Measurements from ENCODE around the gene DIS3L2.
"Not testable (repeated sequence)": the region's sequence is repeated elsewhere in the genome, so short reads cannot be mapped to it uniquely, and the experiment has no call there.

The DIS3L2 gene

GRCh38 chr2:232117413-232117812, 155.9 kb downstream of the DIS3L2 start:
- DNase-seq (ENCODE audit: low read depth) = no peak

GRCh38 chr2:232120911-232121310, 159.4 kb downstream of the DIS3L2 start:
- DNase-seq (ENCODE audit: low read depth) = no peak

GRCh38 chr2:232124309-232124708, 162.8 kb downstream of the DIS3L2 start:
- no peak for DNase-seq (ENCODE audit: low read depth)

DNA sequence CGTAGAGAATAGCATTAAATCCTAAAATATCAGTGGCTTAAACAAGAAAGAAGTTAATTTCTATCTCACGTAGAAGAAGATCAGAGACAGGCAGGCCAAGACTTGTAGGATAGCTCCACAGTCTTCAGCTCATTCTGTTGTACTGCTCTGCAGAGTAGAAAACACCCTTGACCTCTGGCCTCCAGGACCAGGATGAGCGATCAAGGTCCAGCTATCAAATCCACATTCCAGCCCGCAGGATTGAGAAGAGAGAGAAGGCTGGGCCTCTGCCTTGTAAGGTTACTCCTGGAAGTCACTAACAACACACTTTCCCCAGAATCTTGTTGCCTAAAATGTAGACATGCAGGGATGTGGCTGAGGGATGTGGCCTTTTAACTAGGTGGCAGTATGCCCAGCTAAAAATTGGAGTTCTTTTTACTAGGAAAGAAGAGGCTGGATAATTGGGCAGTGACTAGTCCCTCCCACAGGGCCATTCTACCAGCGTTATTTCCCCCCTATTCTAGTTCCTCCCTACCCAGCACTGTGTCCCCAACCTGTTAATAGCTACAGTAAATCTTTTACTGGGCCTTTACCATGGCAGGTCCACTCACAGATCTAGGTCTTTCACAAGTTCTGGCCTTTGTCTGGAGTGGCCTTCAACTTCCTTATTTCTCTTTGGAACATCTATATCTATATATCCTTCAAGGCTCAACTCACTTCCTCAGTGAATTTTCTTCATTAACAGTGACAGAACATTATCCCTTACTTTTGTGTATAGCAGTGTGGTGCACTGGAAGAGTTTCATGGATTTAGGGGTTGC, 165.0 kb downstream of the DIS3L2 start:
- DNase-seq (ENCODE audit: low read depth) = no peak

DNA sequence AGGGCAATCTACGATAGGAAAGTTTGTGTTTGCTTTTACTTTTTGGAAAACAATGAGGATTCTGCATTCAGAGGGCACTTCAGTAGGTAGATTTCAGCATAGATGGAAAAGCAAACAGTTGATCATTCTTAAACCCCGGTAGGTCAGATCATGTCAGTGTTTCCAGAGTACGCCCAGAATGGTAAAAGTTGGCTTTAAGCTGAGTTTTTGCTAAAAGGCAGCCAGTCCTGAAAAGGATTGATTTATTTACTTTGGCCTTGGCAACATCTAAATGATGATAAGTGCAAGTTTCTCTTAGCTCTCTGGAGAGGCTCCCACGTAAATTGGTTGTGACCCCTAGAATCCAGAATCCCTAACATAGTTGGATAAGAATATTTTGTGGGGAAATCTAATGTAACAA, 168.0 kb downstream of the DIS3L2 start:
- DNase-seq (ENCODE audit: low read depth) = no peak

DNA sequence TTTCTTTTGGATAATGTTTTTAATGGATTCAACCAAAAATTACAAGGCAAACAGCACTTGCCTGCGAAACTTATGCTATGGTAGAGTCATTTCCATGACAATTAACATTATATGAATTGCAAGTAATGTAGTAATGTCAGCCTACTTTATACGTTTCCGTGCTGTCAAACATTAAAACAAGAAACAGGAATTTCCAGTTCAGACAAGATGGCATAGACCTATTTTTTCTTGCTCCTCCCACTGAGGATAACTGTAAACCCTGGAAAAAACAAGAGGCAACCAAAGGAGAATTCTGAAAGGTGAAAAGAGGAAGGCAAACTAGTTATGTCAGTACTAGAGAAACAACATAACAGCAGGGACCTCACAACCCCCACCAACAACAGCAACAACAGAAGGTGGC, 170.7 kb downstream of the DIS3L2 start:
- DNase-seq (ENCODE audit: low read depth) = no peak

DNA sequence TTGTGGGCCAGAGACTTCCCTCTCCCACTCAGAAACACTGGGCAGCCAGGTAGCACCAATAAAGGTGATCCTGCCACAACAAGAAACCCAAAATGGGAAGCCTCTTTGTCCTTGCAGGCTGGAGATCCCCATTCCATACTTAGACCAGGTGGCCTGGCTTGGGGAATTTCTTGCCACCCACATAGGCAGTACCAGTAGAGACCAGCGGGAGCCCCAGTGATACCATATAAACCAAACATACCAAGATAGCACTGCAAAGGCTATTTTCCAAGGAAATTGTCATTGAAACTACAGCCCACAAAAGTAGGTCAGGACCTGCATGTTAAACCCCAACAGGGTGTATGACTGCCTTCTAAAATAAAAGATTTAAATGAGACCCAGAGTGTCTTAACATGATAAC, 171.6 kb downstream of the DIS3L2 start:
- DNase-seq (ENCODE audit: low read depth) = no peak

DNA sequence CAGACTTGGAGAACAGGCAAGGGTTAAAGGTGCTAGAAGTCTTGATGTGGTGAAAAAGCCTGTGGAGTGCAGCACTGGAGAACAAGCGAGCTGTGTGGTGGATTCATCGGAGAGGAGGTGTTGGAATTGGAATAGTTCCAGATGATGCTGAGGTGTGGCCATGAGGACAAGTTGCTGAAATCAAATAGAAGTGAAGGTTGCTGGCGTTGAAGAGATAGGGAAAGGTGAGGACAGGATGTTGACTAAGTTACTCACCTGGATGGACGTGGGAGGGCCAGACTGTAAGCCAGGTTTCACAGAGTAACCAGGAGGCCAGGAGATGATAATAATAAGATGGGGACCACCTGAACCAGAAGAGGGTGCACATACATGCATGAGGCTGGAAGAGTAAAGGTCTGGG, 173.4 kb downstream of the DIS3L2 start:
- no peak for DNase-seq (ENCODE audit: low read depth)

DNA sequence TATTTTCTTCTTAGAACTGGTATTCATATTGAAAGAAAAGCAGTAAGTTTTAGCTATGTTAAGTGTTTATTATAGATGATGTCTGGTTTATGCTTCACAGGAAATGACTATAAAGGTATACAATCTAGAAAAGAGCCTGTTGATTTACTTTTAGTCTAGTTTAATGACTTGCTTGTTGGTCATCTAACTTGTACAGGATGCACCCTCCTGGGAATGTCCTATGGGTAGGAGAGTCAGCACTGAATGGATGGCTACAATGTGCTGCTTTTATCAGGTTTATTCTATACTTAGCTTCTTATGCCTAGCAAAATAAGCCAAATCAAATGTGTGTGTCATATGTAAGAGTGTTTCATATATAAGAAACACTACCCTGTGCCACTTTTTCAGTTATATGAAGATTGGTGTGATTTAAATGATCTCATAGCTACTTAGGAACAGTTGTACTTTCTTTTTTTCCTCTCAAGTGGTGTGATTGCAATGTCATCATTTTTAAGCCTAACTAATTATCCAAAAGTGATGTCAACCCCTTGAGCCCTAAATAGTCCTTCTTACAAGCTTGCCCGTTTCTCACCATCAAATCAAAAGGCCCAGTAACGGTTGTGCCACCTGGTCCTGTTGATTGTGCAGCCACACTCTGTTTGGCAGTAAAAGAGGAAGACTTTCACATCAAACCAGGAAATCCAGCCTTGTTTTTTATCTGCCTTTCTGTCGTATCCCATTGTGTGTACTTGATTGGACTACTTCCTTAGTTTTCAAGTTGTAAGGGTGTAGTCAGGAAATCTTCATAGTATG, 176.0 kb downstream of the DIS3L2 start:
- DNase-seq (ENCODE audit: low read depth) = no peak

DNA sequence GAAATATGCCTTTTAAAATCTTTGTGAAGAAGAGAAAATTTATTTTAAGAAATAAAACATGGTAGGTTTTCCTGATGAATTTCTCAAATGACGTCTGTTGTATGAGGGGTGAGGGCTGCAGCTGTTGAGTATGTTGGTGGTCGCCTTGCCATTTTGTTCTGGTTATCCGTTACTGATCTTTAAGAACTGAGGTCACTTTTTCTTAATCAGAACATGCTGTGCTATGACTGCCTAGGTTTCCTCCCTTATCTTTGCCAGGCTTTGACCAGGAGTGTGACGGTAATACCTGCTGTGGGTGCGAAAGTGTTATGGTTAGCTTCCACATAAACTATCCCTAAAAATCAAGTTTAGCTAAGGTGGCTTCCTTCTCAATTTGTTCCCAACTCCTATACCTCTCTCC, 176.9 kb downstream of the DIS3L2 start:
- DNase-seq (ENCODE audit: low read depth) = no peak

DNA sequence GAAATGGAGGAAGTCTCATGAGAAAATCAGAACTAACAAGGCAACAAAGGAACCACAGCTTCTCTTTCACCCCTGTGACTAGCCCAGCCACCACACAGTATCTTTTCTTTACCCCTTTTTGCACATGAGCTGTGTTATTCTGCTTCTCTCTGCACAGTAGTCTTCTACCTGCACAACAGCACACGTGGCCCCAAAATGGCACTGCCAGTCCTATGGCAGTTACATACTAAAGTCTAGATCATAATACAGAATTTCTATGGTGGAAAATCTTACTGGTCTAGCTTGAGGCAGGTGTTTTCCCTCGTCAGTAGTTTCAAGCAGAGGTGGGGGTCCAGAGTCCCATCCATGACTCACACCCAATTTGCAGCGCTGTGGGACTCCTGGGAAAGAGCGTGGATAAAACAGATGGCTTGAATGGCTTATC, 177.7 kb downstream of the DIS3L2 start:
- no peak for DNase-seq (ENCODE audit: low read depth)

DNA sequence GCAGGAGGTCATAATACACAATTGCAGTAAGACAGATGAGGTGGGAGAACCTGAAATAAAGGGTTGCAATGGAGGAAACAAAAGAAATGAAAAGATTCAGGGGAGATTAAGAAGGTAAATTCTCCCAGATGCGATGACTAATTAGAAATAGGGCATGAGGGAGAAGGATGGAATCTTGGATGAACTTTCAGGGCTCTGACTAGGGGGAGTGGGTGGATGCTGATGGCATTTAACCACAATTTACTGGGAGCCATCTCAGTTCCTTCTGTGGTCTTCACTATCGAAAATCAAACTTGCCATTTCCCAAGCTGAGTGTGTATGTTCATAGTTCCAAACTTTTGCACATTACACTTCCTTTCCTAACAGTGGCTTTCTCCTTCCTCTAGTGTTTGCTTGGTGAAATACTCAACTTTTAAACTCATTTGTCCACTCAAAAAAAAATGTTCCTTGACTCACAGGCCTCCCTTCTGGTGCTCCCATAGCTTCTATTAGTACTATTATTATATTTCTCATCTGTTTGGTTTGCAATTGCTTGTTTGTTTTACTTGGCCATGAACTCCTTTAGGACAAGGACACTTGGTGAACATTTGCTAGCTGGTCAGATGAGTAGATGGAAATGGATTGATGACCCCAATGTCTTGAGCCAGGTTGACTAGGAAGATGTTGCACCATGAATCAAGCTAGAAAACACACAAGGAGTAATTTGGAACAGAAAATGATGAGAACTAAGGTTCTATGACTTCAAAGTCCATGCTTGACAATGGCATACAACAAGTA, 178.5 kb downstream of the DIS3L2 start:
- DNase-seq (ENCODE audit: low read depth) = no peak

DNA sequence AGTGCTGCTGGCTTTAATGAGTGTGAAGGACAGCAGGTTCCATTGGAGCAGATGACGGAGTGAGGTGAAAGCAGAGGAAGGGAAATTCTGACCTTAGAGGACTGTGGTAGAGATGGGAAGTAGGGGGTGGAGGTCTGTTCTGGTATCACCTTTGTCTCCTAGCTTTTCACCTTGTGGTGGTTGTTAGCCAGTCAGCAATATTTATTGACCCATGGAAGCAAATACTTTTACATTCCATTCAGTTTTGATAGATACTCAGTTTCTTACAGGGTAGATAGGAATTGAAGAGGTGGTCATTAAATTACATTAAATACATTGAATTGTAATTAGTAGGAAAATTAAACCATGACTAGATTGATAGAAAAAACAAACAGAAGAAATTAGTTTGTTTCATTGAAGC, 180.1 kb downstream of the DIS3L2 start:
- DNase-seq (ENCODE audit: low read depth) = no peak

DNA sequence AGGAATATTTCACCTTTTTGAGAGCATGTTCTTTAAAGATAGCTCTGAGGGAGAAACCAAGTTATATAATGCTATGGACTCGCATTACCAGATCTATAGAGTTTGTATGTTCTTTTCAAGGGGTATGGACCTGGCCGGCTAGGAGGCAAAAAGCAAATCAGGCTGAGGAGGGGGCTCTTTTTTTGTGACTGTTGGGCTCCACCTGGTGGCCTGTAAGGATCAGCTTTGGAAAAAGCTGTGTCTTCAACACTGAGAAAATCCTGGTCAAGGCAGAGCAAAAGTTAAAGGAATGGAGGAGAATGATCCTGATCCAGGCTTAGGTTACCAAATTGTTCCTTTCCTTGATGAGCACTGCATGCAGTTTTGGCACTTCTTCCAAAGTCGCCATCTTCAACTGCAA, 180.5 kb downstream of the DIS3L2 start:
- no peak for DNase-seq (ENCODE audit: low read depth)

DNA sequence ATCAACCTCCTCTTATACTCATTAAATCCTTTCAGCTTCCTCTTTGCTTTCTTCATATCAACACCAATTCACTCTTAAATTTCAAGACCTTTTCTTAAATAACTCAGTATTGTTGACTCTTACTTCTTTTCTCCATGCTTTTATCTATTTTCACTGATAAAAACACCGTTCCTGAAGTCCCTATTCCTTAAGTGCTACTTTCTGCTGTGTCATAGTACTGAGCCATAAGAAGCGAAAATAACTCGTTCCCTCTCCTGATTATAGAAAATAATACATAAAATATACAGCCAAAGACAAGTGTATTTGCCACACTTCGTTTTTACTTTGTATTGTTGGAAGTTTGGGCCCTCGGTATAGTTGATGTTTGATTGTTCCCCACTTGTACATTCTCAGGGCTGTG, 181.0 kb downstream of the DIS3L2 start:
- DNase-seq (ENCODE audit: low read depth) = no peak

- no peak for DNase-seq (ENCODE audit: low read depth)
Measured at GRCh38 chr2:232146294-232146693, 184.8 kb downstream of the DIS3L2 start.

DNA sequence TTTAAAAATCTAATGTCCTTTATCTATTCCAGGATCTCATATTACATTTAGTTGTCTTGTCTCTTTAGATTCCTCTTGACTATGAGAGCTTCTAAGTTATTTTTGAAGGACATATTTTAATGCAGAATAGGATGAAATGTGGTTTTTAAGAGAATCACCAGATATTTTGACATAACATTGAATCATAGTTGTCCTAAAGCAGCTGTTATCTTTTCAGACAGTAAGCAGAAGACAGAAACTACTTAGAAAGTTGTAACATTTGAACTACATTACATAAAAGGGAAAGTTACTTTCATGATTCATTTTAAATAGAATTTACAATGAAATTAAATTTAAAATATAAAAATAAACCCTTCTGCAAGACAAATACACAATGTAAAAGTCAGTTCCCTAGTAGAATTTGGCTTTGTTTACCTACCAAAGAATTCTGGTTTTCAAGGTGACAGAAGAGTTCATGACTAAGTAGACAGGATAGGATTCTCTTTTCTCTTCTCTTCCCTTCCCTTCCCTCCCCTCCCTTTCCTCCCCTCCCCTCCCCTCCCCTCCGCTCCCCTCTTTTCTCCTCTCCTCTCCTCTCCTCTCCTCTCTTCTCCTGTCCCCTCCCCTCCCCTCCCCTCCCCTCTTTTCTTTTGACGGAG, 186.0 kb downstream of the DIS3L2 start:
- DNase-seq (ENCODE audit: low read depth) = no peak

GRCh38 chr2:232162187-232162586, 200.7 kb downstream of the DIS3L2 start:
- DNase-seq (ENCODE audit: low read depth) = no peak

DNA sequence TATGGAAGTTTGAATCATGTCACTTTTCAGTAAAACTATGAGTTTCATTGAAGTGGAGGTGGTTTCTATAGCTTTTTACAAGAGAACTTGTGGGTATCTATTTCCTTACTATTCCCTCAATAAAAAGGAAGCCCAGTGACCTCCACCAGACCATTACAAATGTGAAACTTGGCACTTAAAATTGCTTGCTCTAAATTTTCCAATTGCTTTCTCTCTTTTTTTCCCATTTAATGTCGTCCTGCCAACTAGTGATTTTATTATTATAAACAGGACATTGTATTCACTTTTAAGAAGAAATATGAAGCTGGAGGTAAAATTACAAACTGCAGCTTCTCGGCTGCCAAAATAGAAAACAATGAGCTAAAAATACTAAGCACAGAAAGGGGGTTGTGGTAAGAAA, 208.9 kb downstream of the DIS3L2 start:
- DNase-seq (ENCODE audit: low read depth) = no peak

DNA sequence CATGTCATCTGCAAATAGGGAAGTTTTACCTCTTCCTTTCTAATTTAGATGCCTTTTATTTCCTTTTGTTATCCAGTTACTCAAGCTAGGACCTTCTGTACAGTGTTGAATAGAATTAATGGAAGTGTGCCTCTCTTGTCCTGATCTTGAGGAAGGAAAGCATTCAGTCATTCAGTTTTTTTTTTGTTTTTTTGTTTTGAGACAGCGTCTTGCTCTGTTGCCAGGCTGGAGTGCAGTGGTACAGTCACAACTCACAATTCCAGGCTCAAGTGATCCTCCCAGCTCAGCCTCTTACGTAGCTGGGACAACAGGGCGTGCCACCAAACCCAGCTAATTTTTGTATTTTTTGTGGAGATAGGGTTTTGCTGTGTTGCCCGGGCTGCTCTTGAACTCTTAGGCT, 213.1 kb downstream of the DIS3L2 start:
- no peak for DNase-seq (ENCODE audit: low read depth)

- not testable (repeated sequence) for DNase-seq (ENCODE audit: low read depth)
Measured at GRCh38 chr2:232176587-232176986, 215.1 kb downstream of the DIS3L2 start.

DNA sequence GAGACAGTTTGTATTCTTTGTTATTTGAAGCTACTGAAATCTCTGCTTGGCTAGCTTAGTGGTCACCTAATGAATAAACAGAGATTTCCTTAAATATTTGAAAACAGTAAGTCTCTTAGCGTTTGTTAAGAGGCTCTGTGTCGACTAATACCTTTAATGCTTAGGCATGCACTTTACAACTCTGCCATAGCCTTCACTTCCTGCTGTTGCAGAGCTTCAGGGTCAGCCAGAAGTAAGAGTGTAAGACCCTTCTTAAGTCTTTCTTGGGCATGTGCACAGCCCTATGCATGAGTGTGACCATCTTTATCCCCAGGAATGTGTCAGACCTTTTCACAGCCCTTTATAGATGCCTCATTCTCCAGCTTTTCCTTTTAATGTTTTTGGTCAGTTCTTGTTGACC, 221.8 kb downstream of the DIS3L2 start:
- no peak for DNase-seq (ENCODE audit: low read depth)
